K562 (cell line): ENCODE results near the gene CDK14. TPM values are rescaled to one million over a fixed set of nuclear protein-coding genes. Genes with fewer than 3 reads are reported as not detected.

ENCODE experiments used
- CBX2 ChIP-seq: fragments of 200-600 bp; sonication (generic); IDR thresholded peaks from one replicate; pipeline ENCODE4 v1.6.1; 2012; ENCODE audit warnings: mild to moderate bottlenecking, low read length, inconsistent platforms; ENCODE audit not compliant: insufficient read depth, poor library complexity, severe bottlenecking
- EZH2 ChIP-seq: IDR thresholded peaks from 2 replicates; pipeline ENCODE4 v1.6.1; 2012; ENCODE audit warnings: low read depth, mild to moderate bottlenecking, inconsistent platforms, low read length, borderline replicate concordance
- HSF4 ChIP-seq: fragments of 250-450 bp; sonication (Bioruptor Pico); IDR thresholded peaks from 2 replicates; pipeline ENCODE4 v2.1.2; 2022; ENCODE audit warnings: mild to moderate bottlenecking, moderate library complexity, borderline replicate concordance
- ILF3 ChIP-seq: fragments of 450-650 bp; IDR thresholded peaks from 2 replicates; pipeline ENCODE4 v1.6.1; 2018; ENCODE audit warnings: antibody characterized with exemption, mild to moderate bottlenecking, moderate library complexity, borderline replicate concordance
- KAT8 ChIP-seq: fragments of 450-650 bp; IDR thresholded peaks from 2 replicates; pipeline ENCODE4 v1.6.1; 2016; ENCODE audit warnings: low read depth, mild to moderate bottlenecking
- MAFK ChIP-seq: IDR thresholded peaks from 2 replicates; pipeline ENCODE4 v1.6.1; 2011; ENCODE audit warnings: low read length, improper control_type of control experiment
- MEF2A ChIP-seq: IDR thresholded peaks from 2 replicates; pipeline ENCODE4 v1.6.1; 2011; ENCODE audit warnings: low read depth, mild to moderate bottlenecking, low read length, moderate library complexity; ENCODE audit not compliant: control insufficient read depth
- MTA3 ChIP-seq: fragments of 450-650 bp; formaldehyde crosslinking; IDR thresholded peaks from 2 replicates; pipeline ENCODE4 v1.6.1; 2017; ENCODE audit warnings: mild to moderate bottlenecking, borderline replicate concordance
- NR3C1 ChIP-seq: sonication (generic); formaldehyde crosslinking; IDR thresholded peaks from 2 replicates; pipeline ENCODE4 v1.8.1; 2022; ENCODE audit warnings: missing genetic modification reagents
- PHF21A ChIP-seq: fragments of 450-650 bp; IDR thresholded peaks from 2 replicates; pipeline ENCODE4 v1.6.1; 2017; ENCODE audit warnings: low read depth, borderline replicate concordance
- SMARCE1 ChIP-seq: fragments of 450-650 bp; IDR thresholded peaks from 2 replicates; pipeline ENCODE4 v1.7.1; 2016; ENCODE audit warnings: mild to moderate bottlenecking
- ZBTB11 ChIP-seq, 3 experiments: fragments of 200-800 bp in 1 of 3; fragments of 250-450 bp in 1 of 3; fragments of 450-650 bp in 1 of 3; sonication (Bioruptor Pico) in 1 of 3; sonication (Bioruptor generic) in 1 of 3; formaldehyde crosslinking in 1 of 3; IDR thresholded peaks; 2 replicates each; pipeline versions ENCODE4 v1.6.1 to v1.8.0; 2016 to 2022; ENCODE audit warnings: mild to moderate bottlenecking in 2 of 3, missing genetic modification characterization in 2 of 3, missing compliant biosample characterization in 1 of 3, moderate library complexity in 1 of 3
- ZC3H8 ChIP-seq: fragments of 450-650 bp; IDR thresholded peaks from 2 replicates; pipeline ENCODE4 v1.6.1; 2017
- ZNF316 ChIP-seq: fragments of 450-650 bp; IDR thresholded peaks from 2 replicates; pipeline ENCODE4 v1.6.1; 2016
- ZNF57 ChIP-seq: fragments of 450-650 bp; formaldehyde crosslinking; IDR thresholded peaks from 2 replicates; pipeline ENCODE4 v1.4.0; 2020; ENCODE audit warnings: mild to moderate bottlenecking, moderate library complexity
- ZNF592 ChIP-seq: fragments of 450-650 bp; IDR thresholded peaks from 2 replicates; pipeline ENCODE4 v1.6.1; 2017; ENCODE audit warnings: antibody characterized with exemption, mild to moderate bottlenecking
- ZNF707 ChIP-seq: fragments of 250-450 bp; sonication (Bioruptor Pico); conservative IDR thresholded peaks from 2 replicates; pipeline ENCODE4 v1.8.0; 2022; ENCODE audit warnings: inconsistent platforms, mild to moderate bottlenecking, moderate library complexity
- polyA plus RNA-seq, 8 experiments: library from polyadenylated mRNA; depleted of rRNA in 4 of 8; stranded (reverse) in 5 of 8; unstranded in 3 of 8; fragments of >200 nt; fragmentation: Nextera tagmentation in 2 of 8; fragmentation: Illumina TruSeq in 1 of 8; extraction: Ambion mirVana in 2 of 8; extraction: Trizol in 1 of 8; gene quantifications; 2 replicates each; pipeline versions ENCODE4 v1.2.1 to v1.2.3, GENCODE V29; 2011 to 2014; ENCODE audit warnings: inconsistent platforms in 1 of 8, missing spikeins in 1 of 8
- total RNA-seq, 7 experiments: library from RNA; depleted of rRNA in 6 of 7; stranded (reverse); fragments of >200 nt in 6 of 7; fragmentation: Illumina TruSeq in 2 of 7; extraction: Trizol in 2 of 7; gene quantifications; 2 replicates each; pipeline versions ENCODE4 v1.2.1 to v1.2.3, GENCODE V29; 2011 to 2021; ENCODE audit warnings: low replicate concordance in 1 of 7
- TF ChIP-seq, protein P1 (sequence below), 2 experiments: fragments of 450-650 bp; IDR thresholded peaks; 2 replicates each; pipeline ENCODE4 v1.6.1; 2016
- TF ChIP-seq, protein P2 (sequence below): fragments of 250-450 bp; sonication (Bioruptor Pico); IDR thresholded peaks from 2 replicates; pipeline ENCODE4 v1.5.1; 2021; ENCODE audit warnings: mild to moderate bottlenecking

The CDK14 gene
- total and polyA plus RNA-seq, 9 of the 15 experiments (the other 6 are each of a cell fraction or from before 2014, with no cell fraction given), result 0.03 to 0.91 (median 0.16) TPM

GRCh38 chr7:91247500-91247899 is 651.4 kb downstream of the CDK14 start (continued):
- TF ChIP-seq, protein P1, sequence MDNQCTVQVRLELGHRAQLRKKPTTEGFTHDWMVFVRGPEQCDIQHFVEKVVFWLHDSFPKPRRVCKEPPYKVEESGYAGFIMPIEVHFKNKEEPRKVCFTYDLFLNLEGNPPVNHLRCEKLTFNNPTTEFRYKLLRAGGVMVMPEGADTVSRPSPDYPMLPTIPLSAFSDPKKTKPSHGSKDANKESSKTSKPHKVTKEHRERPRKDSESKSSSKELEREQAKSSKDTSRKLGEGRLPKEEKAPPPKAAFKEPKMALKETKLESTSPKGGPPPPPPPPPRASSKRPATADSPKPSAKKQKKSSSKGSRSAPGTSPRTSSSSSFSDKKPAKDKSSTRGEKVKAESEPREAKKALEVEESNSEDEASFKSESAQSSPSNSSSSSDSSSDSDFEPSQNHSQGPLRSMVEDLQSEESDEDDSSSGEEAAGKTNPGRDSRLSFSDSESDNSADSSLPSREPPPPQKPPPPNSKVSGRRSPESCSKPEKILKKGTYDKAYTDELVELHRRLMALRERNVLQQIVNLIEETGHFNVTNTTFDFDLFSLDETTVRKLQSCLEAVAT (IDR thresholded peaks at IDR 0.05), result no peak
- TF ChIP-seq HSF4, result no peak
- no peak for TF ChIP-seq KAT8
- TF ChIP-seq, protein P2, sequence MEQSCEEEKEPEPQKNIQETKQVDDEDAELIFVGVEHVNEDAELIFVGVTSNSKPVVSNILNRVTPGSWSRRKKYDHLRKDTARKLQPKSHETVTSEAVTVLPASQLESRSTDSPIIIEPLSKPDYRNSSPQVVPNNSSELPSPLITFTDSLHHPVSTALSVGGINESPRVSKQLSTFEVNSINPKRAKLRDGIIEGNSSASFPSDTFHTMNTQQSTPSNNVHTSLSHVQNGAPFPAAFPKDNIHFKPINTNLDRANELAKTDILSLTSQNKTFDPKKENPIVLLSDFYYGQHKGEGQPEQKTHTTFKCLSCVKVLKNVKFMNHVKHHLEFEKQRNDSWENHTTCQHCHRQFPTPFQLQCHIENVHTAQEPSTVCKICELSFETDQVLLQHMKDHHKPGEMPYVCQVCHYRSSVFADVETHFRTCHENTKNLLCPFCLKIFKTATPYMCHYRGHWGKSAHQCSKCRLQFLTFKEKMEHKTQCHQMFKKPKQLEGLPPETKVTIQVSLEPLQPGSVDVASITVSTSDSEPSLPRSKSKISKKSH (CRISPR knock-in tag), result no peak
- TF ChIP-seq ZNF57, result no peak
- no peak for TF ChIP-seq ZBTB11 (CRISPR knock-in tag; IDR thresholded peaks at IDR 0.05)
- TF ChIP-seq SMARCE1, result no peak
- no peak for TF ChIP-seq CBX2
- peak; percentile 98 for TF ChIP-seq ZNF316
- TF ChIP-seq PHF21A, result no peak
- TF ChIP-seq ZC3H8, result no peak
- no peak for TF ChIP-seq MEF2A
- no peak for TF ChIP-seq ZNF592
- no peak for TF ChIP-seq ILF3
- TF ChIP-seq MAFK, result peak; percentile 98
- no peak for TF ChIP-seq ZNF707 (CRISPR knock-in tag)
- no peak for TF ChIP-seq NR3C1 (CRISPR knock-in tag)
- TF ChIP-seq MTA3, result no peak
- TF ChIP-seq EZH2, result no peak
